ENCODE results near the gene TFIP11.

DNA sequence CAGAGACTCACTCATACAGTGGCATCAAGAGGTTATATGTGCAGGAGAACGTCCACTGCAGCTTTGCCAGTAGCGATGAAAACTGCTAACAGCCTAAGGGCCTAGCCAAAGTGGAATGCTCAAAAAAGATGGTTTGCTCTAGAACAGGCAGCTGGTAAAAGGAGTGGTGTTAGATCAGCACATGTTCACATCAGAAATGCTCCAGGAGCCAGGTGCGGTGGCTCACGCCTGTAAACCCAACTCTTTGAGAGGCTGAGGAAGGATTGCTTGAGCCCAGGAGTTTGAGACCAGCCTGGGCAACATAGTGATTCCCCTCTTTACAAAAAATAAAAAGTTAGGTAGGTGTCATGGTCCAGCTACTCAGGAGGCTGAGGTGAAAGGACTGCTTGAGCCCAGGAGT is 10.3 kb upstream of the TFIP11 start:
- TF ChIP-seq, protein P1, sequence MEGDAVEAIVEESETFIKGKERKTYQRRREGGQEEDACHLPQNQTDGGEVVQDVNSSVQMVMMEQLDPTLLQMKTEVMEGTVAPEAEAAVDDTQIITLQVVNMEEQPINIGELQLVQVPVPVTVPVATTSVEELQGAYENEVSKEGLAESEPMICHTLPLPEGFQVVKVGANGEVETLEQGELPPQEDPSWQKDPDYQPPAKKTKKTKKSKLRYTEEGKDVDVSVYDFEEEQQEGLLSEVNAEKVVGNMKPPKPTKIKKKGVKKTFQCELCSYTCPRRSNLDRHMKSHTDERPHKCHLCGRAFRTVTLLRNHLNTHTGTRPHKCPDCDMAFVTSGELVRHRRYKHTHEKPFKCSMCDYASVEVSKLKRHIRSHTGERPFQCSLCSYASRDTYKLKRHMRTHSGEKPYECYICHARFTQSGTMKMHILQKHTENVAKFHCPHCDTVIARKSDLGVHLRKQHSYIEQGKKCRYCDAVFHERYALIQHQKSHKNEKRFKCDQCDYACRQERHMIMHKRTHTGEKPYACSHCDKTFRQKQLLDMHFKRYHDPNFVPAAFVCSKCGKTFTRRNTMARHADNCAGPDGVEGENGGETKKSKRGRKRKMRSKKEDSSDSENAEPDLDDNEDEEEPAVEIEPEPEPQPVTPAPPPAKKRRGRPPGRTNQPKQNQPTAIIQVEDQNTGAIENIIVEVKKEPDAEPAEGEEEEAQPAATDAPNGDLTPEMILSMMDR (IDR thresholded peaks at IDR 0.05) = no peak
- no peak for TF ChIP-seq POLR2A (IDR thresholded peaks at IDR 0.05)

Measured in testis (tissue), 2 donors.